KG1 (cell line): ENCODE measurements around the gene PTHLH.

Source experiments
- DNase-seq: peaks from one replicate; lab custom pipeline; 2025; lab: John Stamatoyannopoulos, UW

Gene PTHLH

DNA sequence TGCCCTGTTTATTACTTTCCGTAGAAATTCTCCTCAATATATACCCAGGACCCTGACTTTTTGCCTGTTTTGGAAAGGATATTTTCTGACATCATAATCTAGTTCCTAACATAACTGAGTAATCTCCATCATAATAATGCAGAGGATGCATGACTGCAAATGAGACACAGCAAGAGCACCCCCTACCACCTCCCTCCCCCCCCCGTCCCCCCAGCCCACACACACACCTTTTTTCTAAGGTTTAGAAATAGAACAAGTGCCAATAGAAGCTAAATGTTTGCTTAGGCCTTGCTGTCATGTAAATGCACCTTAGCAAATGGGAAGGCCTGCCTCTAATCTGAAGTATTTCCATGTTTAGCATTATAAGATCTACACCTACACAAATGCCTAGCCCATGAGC, at the start of gene PTHLH:
TSS of gene PTHLH (minus strand) at position 13 of the 400 bp plus-strand sequence. CDS start 3,239 bp downstream, outside the sequence.
- no peak for DNase-seq

DNA sequence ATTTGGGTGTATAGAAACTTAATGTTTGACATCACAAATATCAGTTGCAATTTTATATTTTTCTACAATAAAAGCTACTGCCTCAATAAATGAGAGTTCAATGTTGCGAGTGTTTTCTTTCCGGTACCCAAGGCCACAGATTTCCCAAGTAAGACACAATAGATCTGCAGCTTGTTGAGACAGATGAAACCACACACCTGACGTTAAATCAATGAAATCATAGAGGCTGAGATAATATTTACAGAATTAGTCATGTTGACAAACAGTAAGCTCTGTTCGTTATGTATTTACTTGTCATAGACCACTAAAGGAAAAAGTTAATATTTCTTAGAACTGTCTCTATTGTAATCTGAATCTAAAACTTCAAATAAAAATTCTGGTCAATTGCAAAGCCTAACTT, 49.2 kb upstream of the PTHLH start:
- no peak for DNase-seq

GRCh38 chr12:28017873-28018255, 45.3 kb upstream of the PTHLH start:
- DNase-seq = no peak

DNA sequence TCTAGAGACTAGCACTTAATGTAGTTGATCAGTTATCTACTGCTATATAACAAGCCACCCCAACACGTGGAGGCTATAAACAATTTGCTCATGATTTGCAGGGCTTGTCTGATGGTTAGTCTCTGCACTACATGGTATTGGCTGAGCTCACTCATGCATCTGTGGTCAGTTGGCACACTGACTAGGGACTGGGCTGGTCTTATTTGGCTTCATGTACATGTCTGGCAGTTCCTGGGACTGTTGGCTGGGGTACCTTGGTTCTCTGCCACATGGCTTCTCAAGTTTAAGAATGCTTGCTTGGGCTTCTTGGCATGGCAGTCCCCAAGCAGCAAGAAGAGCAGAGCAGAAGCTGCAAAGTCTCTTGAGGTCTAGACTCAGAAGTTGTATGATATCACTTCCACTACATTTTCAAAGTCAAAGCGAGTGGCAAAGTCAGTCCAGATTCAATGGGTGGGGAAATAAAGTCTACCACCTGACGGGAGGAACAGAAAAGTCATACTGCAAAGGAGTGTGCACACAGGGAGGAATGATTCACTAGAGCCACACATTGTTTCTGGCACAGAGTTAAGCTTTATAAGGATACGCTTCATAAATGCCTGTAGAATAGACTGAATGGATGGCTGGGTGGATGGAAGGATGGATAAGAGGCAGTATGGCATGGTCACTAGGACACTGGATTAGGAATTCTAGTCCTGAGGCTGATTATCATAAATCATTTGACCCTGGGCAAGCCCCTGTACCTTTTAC, 44.8 kb upstream of the PTHLH start:
- DNase-seq = no peak

GRCh38 chr12:28015165-28015564, 42.6 kb upstream of the PTHLH start:
- no peak for DNase-seq

DNA sequence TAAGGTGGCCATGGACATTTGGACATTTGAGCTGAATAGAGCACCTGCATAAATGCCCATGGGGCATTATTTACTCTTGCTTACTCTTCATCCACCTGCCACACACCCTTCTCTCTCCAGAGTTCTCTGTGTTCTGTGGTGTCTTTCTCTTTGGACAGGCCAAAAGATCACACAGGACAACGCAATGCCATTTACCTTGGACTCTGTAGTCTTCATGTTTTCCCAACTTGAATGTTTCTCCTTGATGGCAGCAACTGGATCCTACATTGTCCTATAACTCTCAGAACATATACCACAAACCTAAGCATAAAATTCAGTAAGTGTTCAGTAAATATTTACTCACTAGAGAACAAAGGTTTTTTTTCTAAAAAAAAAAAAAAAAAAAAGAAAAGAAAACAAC, 41.7 kb upstream of the PTHLH start:
- DNase-seq = no peak

DNA sequence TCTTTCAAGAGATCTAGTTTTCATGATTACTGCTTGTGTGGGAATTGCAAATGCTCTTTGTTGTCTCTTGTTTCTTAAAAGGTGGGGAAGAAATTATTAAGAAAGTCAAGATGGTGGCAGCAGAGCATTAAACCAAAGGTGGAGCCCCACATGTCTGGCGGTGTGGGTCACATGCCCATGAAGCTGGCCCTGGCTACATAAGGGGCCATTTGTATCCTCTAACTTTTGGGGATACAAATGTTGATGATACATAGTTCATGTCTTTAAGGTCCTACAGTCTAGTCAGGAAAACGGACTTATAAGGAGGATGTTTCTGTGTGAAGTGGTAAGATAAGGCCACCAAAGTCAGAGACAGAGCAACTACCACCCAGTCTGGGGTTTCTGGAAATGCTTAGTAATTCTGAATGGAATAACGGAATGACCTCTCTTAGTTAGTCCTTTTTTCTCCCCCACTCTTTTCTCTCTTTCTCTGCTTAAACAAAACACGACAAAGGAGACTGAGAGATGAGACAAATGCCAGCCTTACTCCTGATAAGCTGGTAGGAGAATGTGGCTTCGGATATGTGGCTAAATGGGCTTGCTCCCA, 39.9 kb upstream of the PTHLH start:
- no peak for DNase-seq

DNA sequence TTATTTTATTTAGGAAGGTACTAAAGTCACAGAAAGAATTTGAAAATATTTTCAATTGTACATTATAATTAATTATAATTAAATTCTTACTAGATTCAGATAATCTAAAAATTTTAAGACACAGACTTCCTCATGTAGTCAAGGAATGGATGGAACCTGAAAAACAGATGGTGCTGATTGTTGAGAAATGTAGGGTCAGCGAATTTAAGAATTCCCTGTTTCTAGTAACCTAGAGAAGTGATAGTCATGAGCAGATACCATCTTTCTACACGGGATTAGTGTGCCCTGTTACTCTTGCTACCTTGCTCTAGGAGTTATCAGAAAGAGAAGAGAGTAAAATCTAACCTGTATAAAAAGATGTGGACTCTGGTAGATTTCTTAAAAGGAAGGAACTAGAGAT, 37.5 kb upstream of the PTHLH start:
- DNase-seq = no peak

- no peak for DNase-seq
These were observed 27.4 kb upstream of the PTHLH start for GRCh38 chr12:27999970-28000369.

GRCh38 chr12:27999521-27999920, 27.0 kb upstream of the PTHLH start:
- DNase-seq = no peak

DNA sequence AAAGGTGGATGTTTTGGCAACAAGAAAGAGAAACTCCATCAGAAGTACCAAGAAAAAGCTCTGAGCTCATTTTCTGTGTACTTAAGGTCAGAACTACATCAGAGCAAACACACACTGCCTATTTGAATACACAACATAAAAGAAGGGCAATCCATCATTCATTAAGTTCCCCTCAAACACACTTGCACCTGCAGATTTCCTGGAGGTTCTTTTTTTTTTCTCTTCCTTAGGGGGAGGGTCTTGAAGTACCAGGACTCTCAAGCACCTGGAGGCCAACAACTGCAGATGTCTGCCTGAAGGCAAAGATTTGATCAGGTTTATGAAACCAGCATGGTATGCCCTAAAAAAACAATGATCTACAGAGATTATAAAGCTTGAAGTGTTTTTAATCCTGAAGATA, 26.1 kb upstream of the PTHLH start:
- no peak for DNase-seq

GRCh38 chr12:27998170-27998569, 25.6 kb upstream of the PTHLH start:
- DNase-seq = no peak

DNA sequence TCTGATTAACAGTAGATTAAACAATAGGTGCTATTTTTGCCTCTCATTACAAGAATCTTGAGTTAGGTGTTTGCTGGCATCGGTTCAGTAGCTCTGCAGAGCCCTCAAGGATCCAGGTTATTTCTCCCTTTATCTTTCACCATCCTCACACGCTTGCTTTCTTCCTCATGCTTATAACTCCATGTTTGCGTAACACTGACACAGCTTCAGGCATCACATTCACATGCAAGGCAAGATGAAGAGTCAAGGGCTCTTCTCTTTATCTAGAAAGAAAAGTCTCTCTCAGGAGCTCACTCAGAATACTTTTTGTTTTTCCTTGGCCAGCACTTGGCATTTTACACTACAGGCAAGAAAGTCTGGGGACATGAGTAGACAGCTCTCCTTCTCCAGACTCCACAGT, 24.2 kb upstream of the PTHLH start:
- DNase-seq = no peak

GRCh38 chr12:27995406-27995805, 22.9 kb upstream of the PTHLH start:
- DNase-seq = no peak

GRCh38 chr12:27988594-27989233, 16.2 kb upstream of the PTHLH start:
- no peak for DNase-seq

- no peak for DNase-seq
These were observed 14.8 kb upstream of the PTHLH start for GRCh38 chr12:27987331-27987730.

DNA sequence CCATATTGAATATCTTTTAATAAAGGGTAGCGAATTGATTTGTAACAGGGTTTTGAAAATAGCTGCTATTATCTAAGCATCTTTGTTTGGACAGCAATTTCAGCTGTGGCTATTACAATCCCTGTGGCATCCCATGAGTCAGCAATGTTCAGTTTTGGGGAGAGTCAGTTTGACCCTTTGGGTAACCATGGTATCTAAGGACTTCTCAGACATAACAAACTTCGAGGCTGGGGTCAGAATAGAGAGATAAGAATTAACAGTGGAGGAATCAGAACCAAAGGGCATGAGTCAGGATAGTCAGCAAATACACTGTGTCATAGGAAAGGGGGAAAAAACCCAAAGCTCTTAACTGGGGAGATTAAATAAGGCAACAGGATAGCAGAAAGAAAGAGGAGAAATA, 11.7 kb upstream of the PTHLH start:
- no peak for DNase-seq

DNA sequence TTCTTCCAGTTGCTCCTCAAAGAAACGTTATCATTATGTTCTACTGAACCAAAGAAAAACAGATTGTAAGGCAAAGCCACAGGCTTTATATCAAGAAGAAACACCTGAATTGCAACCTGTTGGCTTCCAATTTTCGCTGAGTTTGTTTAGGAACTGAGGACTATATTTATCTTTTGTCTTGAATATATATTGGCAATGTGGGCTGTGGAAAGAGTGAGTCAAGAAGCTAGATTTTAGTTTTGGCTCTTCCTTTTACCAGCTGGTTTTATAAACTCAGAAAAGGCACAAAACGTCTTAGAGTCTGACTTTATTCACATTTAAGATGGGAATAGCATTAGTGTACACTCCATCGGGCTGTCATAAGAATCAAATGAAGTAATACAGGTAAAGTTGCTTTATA, 10.4 kb upstream of the PTHLH start:
- DNase-seq = no peak

GRCh38 chr12:27982385-27982784, 9.9 kb upstream of the PTHLH start:
- DNase-seq = no peak

- DNase-seq = no peak
These were observed 9.3 kb upstream of the PTHLH start for GRCh38 chr12:27981874-27982273.

DNA sequence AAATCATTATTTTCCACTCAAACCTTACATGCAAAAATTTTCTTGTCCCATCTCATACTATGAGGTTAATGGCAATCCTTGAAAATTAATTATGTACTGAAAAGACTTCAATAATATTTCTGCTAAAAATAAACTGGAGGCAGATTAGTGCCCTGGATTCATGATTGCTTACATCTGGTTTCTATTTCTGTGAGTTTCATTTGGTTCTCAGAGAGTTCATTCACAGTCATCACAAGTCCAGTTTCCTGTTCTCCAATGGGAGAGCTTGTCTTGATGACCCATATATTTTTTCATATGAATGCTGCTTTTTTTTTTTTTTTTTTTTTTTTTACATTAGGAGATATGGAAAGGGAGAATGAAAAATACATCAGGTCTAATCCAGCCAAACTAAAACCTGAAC, 6.6 kb upstream of the PTHLH start:
- DNase-seq = no peak

DNA sequence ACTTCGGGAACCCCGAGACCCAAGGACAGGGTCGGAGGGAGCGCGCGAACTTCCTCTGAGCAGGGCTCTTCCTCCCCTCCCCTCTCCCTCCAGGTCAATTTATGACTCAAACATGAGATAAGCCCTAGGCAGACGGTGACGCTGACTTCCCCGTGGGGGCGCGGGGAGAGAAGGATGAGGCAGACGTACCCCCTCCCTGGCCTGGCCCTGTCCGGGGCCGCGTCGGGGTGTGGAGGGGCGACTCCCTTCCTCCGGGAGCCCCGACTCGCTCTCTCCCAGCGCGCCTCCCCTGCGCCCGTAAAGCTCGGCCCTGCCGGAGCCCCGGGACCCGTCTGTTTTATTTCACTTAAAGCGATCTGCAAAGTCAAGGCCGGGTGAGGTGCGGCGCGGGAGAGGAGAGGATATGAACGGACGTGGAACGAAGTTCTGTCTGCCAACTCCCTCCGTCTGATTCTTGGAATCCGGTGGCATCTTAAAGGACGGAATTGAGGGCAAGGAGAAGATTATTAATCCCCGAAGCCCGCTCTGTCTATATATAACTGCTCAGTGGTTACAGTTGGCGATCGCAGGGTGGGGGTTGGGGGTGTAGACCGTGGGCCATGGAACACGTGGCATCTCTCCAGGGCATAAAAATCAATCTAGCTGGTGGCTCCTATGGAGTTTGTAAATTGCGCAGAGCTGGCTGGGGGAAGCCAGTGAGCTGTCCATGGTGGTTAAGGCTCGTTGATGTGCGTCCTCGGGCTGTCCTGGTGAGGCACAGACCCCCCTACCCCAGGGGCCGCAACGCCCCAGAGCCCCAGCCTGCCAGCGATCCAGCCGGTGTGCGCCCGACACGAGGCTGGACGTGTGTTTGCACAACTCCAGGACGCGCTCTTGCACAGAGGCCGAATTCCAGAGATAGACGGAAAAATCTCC, 2.9 kb upstream of the PTHLH start:
- DNase-seq = no peak
